NCI-H2107 (cell line): Measurements from ENCODE around the gene DNTT.

Experiments used
- DNase-seq: peaks from one replicate; lab custom pipeline; 2025; lab: John Stamatoyannopoulos, UW

DNTT gene

GRCh38 chr10:96304230-96304629, at the start of gene DNTT:
DNTT (plus strand) TSS chr10:96304434; CDS start chr10:96304498, 64 bp downstream.
- no peak for DNase-seq

- DNase-seq: no peak
Measured at GRCh38 chr10:96254976-96255375, 49.3 kb upstream of the DNTT start.

- no peak for DNase-seq
Measured at GRCh38 chr10:96255549-96256333, 48.5 kb upstream of the DNTT start.

- no peak for DNase-seq
Measured at GRCh38 chr10:96257944-96258343, 46.3 kb upstream of the DNTT start.

- no peak for DNase-seq
Measured at GRCh38 chr10:96259150-96259549, 45.1 kb upstream of the DNTT start.

- DNase-seq: no peak
Measured at GRCh38 chr10:96260014-96260413, 44.2 kb upstream of the DNTT start.

- no peak for DNase-seq
Measured at GRCh38 chr10:96261132-96261531, 43.1 kb upstream of the DNTT start.

- no peak for DNase-seq
Measured at GRCh38 chr10:96261930-96262329, 42.3 kb upstream of the DNTT start.

- DNase-seq: no peak
Measured at GRCh38 chr10:96263176-96263575, 41.1 kb upstream of the DNTT start.

GRCh38 chr10:96263669-96264068, 40.6 kb upstream of the DNTT start:
- DNase-seq: no peak

- no peak for DNase-seq
Measured at GRCh38 chr10:96264938-96265337, 39.3 kb upstream of the DNTT start.

- no peak for DNase-seq
Measured at GRCh38 chr10:96266118-96266770, 38.0 kb upstream of the DNTT start.

- DNase-seq: no peak
Measured at GRCh38 chr10:96267234-96267705, 37.0 kb upstream of the DNTT start.

- no peak for DNase-seq
Measured at GRCh38 chr10:96268341-96268909, 35.8 kb upstream of the DNTT start.

- no peak for DNase-seq
Measured at GRCh38 chr10:96269438-96270300, 34.6 kb upstream of the DNTT start.

GRCh38 chr10:96270571-96270970, 33.7 kb upstream of the DNTT start:
- DNase-seq: no peak

- no peak for DNase-seq
Measured at GRCh38 chr10:96271016-96271815, 33.0 kb upstream of the DNTT start, which contains the start of gene BLNK. BLNK (minus strand) TSS chr10:96271569; CDS start chr10:96271398, 171 bp downstream.

GRCh38 chr10:96272316-96273280, 31.6 kb upstream of the DNTT start:
- no peak for DNase-seq

- DNase-seq: no peak
Measured at GRCh38 chr10:96275685-96276418, 28.4 kb upstream of the DNTT start.
